ENCODE results near the gene RNF181.
"Not testable (repeated sequence)": the region's sequence is repeated elsewhere in the genome, so short reads cannot be mapped to it uniquely, and the experiment has no call there.

RNF181 gene

DNA sequence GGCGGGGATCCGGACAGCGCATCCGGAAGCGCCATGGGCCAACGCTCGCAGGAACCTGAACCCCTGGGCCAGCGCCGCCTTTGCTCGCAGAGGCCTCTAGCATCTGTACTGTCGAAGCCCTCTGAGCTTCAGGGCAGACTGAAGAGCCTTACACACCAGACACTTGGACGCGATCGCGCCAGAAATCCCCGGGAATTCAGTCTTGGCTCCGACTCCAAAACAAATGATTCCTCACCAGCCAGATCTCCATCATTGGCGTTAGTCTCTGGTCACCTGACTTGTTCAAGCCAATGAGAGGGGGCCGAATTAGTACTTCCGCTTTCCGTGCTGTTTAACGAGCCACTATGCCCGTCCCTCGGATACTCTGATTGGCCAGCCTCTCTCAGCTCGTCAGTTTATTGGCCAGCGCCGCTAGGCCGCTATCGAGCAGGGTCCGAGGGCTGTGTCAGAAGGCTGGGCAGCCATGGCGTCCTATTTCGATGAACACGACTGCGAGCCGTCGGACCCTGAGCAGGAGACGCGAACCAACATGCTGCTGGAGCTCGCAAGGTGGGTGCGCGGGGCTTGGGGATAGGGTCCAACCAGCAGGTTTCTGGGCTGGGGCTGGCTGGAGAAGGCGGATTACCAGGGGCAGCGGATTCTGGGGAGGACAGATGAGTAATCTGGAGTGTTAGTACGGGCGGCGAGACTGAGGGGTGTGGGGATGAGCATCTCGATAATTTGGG, at the start of gene RNF181:
Gene RNF181, plus strand, starts transcription at position 445 of the 725 bp plus-strand sequence. Its CDS starts 19 bp downstream, at position 464.
- peak; percentile 99 for DNase-seq

GRCh38 chr2:85545780-85546240, 49.7 kb upstream of the RNF181 start:
- peak; percentile 83 for DNase-seq

- DNase-seq, result peak; percentile 58
Measured at GRCh38 chr2:85547089-85547858, 48.3 kb upstream of the RNF181 start.

DNA sequence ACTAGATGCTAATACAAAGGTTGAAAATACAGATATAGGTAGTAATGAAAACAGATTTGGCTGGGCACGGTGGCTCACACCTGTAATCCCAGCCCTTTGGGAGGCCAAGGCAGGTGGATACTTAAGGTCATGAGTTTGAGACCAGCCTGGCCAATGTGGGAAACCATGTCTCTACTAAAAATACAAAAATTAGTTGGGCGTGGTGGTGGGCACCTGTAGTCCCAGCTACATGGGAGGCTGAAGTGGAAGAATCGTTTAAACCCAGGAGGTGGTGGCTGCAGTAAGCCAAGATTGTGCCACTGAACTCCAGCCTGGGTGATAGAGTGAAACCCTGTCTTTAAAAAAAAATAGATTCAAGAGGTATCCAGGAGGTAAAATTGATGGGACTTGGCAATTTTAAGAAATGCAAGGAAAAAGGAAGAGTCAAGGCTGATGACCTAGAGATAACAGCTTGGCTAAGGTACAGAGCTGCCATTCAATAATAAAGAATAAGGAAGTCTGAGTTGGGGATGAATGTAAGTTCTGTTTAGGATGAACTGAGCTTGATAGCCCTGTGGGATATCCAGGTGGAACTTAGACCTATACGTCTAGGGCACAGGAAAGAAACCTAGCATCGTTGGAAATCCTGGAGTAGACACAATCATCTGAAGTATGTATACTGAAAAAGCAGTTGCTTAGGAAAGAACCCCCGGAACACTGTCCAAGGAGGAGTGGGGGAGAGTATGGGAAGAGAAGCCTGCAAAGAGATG, 47.5 kb upstream of the RNF181 start:
- peak; percentile 44 for DNase-seq

DNA sequence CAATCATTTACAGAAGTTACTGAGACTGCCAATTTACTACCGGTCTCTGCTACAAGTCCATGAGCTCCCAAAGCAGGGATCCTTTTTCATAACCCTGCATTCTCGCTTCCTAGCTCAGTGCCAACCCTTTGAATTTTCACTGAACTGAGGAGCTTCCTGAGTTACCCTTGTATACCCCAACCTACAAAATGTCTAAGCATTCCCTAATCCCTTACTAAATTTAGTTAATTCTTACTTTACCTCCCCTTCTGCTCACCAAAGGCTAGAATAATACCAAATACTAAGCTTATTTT, 47.0 kb upstream of the RNF181 start:
- no peak for DNase-seq

DNA sequence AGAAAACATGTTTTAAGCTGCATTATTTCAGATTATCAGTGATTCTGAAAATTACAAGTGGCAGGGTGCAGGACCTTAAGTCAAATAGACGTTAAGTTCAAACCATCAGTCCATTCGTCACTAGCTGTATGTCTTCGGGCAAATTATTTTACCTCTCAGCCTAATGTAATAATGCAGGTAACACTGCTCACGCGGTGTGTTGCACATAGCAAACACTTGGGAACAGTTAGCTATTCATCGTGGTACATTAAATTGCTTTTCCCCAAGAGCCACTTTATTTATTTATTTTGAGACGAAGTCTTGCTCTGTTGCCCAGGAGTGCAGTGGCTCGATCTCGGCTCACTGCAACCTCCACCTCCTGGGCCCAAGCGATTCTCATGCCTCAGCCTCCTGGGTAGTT, 46.5 kb upstream of the RNF181 start:
- DNase-seq, result no peak

GRCh38 chr2:85549826-85550225, 45.7 kb upstream of the RNF181 start:
- peak; percentile 78 for DNase-seq

- no peak for DNase-seq
Measured at GRCh38 chr2:85550486-85550885, 45.1 kb upstream of the RNF181 start.

DNA sequence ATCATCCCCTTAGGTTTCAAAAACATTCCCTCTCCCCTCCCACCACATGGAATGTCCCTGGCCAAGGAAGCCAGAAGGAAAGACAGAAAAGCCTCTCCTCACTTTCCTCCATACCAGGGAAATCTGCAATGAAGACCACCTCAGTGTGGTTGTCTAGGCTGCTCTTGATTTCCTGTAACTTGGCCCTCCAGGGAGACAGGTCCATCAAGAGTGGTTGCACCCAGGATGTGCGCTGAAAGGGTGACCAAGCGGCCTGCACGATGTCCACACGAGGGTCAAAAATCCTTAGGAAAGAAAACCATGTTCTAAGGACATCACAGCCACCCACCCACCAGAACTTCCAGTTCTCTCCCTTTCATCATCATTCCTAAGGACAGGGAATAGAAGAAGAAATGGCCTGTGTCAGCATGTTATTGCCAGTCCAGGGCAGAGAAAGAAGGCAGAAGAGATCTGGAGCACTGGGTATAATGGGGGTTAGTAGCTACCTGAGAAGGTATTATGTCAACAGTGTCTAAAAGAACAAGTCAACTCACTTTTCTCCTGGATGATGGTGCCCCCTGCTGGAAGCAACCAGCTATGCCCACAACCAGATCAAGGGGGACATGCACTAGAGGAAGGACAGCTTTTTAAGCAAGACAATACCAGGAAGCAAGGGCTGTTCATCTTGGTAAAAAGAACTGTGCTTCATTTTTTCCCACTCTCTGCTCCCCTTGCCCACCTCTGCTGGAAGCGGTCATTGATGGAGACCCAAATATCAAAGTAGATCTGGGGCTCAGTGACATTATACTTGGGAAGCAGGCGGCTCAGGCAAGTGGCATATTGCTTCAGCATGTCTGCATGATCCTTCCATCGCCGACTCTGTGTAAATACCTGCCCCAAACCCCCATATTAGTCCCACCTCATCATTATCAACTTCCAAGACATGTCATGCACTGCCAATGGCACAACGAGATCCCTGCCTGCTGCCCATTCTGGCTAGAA, 43.6 kb upstream of the RNF181 start:
- peak; percentile 89 for DNase-seq

DNA sequence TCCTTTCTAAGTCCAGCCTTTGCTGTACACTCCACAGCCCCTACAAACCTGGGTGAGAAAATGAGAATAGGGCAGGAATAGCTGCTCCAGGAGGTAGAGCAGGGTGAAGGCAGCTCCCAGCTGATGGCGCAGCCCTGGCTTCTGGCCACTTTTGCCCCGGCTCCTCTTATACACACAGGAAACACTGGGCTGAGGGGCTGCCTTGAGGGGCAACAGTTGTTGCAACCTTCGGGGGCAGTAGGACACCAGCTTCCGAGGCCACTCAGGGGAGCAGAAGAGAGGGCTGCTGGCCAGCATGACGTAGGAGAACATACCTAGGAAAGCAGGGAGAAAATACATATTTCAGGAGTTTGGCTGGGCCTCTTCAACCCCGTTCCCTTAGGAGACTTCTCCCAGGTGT, 42.4 kb upstream of the RNF181 start:
- no peak for DNase-seq

DNA sequence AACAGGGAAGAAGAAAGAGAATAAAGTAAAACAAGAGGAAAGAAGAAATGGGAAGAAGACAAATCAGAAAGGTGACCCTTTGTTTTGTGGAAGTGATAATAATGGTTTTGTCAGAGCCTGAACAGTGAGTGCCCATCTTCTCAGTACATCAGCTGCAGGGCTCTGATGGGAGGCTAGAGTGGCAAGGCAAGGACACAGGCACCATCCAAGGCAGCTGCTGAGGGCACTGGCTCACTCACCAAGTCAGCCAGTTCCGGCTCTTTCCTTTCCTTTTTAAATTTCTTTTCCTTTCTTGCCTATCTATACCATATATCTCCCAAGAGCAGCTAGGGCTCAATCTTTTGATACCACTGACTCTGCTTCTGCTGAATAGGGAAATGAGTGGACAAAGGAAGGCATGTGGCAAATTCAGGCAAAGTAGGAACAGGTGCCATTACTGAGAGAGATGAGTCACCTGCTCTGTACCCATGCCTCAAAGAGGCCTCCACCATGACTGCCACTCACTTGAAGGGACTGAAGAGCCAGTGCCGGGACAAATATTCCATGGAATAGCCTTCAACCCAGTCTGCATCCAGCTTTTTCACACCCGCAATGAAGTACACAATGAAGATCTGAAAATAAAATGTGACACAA, 40.4 kb upstream of the RNF181 start:
- no peak for DNase-seq

GRCh38 chr2:85557130-85557529, 38.4 kb upstream of the RNF181 start:
- no peak for DNase-seq

DNA sequence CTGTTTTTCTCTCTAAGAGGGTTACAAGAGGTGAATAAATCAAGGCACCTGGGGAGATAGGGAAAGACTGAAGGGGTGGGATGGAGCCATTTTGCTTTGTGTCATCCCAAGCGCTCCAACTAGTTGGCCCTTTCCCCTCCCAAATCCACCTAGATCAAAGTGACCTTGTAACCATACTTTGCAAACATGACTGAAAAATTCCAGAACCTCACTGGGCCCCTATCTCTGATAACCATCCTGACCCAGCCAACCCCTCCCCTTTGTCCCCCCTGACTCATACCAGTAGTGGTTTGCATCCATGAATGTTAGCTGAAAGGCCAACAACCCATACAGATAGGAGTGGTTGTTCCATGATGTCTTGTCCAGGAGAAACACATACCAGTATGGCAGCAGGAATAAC, 37.4 kb upstream of the RNF181 start:
- no peak for DNase-seq

- not testable (repeated sequence) for DNase-seq
Measured at GRCh38 chr2:85560403-85560726, 35.2 kb upstream of the RNF181 start.

DNA sequence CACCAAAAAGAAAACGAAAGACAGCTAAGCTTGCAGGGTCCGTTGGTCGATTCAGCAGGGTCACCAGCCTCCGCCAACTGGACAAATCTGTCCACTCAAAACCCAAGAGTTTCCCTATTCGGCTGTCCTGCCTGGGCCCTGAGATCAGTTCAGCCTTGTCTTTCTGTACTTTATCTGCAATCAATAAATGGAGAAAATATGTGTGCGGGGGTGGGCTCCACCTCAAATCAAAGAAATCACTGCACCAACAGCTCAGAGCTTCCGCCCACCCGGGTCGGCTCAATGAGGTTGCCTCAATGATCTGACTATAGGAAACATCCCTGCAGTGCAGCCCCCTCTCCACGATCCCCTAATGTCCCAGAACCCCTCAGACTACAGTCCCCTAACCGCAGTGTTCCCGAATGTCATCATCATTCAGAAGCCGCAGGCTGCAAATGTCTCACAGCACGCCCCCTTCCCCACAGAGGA, 34.7 kb upstream of the RNF181 start:
- DNase-seq, result no peak

GRCh38 chr2:85561280-85562212, 34.0 kb upstream of the RNF181 start, which contains the start of gene GGCX:
Gene GGCX, minus strand, starts transcription at chr2:85561493. Its CDS starts 65 bp downstream, at chr2:85561428.
- DNase-seq, result peak; percentile 98

- no peak for DNase-seq
Measured at GRCh38 chr2:85564144-85564563, 31.4 kb upstream of the RNF181 start.

DNA sequence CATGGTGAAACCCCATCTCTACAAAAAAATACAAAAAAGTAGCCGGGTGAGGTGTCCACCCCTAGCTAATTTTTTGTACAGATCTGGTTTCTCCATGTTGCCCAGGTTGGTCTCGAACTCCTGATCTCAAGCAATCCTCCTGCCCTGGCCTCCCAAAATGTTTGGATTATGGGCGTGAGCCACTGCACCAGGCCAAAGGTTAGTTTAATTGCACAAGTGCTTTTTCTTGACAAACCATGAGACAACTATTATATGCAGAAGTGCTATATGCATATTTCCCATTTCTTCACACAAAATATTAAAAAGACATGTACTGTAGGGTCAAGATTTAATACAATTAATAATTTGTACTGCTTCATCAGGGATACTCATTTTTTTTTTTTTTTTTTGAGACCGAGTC, 29.3 kb upstream of the RNF181 start:
- no peak for DNase-seq

- DNase-seq, result no peak
Measured at GRCh38 chr2:85575739-85576138, 19.8 kb upstream of the RNF181 start.

- no peak for DNase-seq
Measured at GRCh38 chr2:85577063-85577385, 18.5 kb upstream of the RNF181 start.
